Measurements from ENCODE around the gene EFNA2. TPM values are rescaled to one million over a fixed set of nuclear protein-coding genes. Genes with fewer than 3 reads are reported as not detected.

The EFNA2 gene
- polyA plus RNA-seq, 2 of the 4 experiments (the other 2 are of a cell fraction): 0.16 to 1.3 TPM

DNA sequence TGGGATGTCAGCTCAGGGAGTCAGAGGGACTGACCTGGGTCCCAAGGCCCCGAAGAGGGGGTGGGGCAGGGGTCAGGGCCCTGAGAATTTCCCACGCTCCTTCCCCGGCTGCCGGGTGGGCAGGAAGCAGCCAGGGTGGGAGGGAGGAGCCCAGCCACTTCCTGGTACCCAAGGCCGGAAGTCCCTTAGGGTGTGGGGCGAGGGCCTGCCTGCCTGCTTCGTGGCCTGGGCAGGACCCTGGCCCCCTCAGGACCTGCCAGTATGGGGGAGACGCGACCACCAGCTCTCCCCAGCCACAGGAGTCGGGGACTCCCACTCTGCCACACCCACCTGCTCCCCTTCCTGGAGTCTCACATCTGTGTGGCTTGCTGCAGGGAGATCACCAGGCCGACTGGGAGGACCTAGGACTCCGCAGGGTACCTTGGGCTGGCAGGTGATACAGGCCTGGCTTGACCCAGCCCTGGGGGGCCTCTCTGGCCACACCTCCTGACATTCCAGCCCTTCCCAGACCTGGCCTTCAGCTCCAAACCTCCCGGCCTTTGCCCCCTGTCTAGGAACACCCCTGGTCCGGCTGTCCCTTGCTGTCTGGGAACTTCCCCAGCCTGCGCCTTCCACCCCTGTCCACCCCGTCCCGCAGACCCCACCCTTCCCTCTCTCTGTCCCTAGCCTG, 26.3 kb upstream of the EFNA2 start (continued):
- TF ChIP-seq TFCP2L1 (CRISPR knock-in tag; IDR thresholded peaks at IDR 0.05) (peak; percentile 97), POLR2A (IDR thresholded peaks at IDR 0.05; ENCODE audit: low read length) (no peak), SREBF2 (IDR thresholded peaks at IDR 0.05) (no peak), TP53 (CRISPR knock-in tag; IDR thresholded peaks at IDR 0.05) (peak; percentile 96), ESRRA (IDR thresholded peaks at IDR 0.05; ENCODE audit: borderline replicate concordance, low read length) (no peak), EHF (CRISPR knock-in tag; IDR thresholded peaks at IDR 0.05) (peak; percentile 90), MAZ (IDR thresholded peaks at IDR 0.05; ENCODE audit: borderline replicate concordance, low read depth, low read length) (no peak), USF2 (IDR thresholded peaks at IDR 0.05) (no peak), FOSB (CRISPR knock-in tag; IDR thresholded peaks at IDR 0.05) (peak; percentile 98), HEYL (CRISPR knock-in tag; IDR thresholded peaks at IDR 0.05) (no peak), PHF8 (IDR thresholded peaks at IDR 0.05; ENCODE audit: borderline replicate concordance, low read depth) (no peak), ZFP36 (IDR thresholded peaks at IDR 0.05; ENCODE audit: borderline replicate concordance, partially characterized antibody) (no peak), BCL3 (IDR thresholded peaks at IDR 0.05) (no peak), RFX5 (IDR thresholded peaks at IDR 0.05) (no peak), GATA3 (IDR thresholded peaks at IDR 0.05; ENCODE audit: borderline replicate concordance) (peak; percentile 47; the same call in 1 of the 2 replicates), EHMT2 (IDR thresholded peaks at IDR 0.05; ENCODE audit: low read depth) (no peak), CHD4 (IDR thresholded peaks at IDR 0.05; ENCODE audit: borderline replicate concordance) (no peak), HOXB5 (CRISPR knock-in tag; IDR thresholded peaks at IDR 0.05) (peak; percentile 68), RNF2 (IDR thresholded peaks at IDR 0.05; ENCODE audit: borderline replicate concordance, low read depth) (no peak), SMC3 (IDR thresholded peaks at IDR 0.05) (no peak), FOSL2 (IDR thresholded peaks at IDR 0.05) (no peak), FOSL2 (CRISPR knock-in tag; IDR thresholded peaks at IDR 0.05) (0 out of 2 replicates have a peak, but pooled peaks have one; percentile 31), NR3C1 (IDR thresholded peaks at IDR 0.05) (no peak), EP300 (IDR thresholded peaks at IDR 0.05) (0 out of 5 replicates have a peak, but pooled peaks of 1 of the 2 experiments have one; percentile 31), RAD21 (conservative IDR thresholded peaks at IDR 0.05 in 1 of 2, IDR thresholded peaks at IDR 0.05 in 1 of 2) (no peak)

DNA sequence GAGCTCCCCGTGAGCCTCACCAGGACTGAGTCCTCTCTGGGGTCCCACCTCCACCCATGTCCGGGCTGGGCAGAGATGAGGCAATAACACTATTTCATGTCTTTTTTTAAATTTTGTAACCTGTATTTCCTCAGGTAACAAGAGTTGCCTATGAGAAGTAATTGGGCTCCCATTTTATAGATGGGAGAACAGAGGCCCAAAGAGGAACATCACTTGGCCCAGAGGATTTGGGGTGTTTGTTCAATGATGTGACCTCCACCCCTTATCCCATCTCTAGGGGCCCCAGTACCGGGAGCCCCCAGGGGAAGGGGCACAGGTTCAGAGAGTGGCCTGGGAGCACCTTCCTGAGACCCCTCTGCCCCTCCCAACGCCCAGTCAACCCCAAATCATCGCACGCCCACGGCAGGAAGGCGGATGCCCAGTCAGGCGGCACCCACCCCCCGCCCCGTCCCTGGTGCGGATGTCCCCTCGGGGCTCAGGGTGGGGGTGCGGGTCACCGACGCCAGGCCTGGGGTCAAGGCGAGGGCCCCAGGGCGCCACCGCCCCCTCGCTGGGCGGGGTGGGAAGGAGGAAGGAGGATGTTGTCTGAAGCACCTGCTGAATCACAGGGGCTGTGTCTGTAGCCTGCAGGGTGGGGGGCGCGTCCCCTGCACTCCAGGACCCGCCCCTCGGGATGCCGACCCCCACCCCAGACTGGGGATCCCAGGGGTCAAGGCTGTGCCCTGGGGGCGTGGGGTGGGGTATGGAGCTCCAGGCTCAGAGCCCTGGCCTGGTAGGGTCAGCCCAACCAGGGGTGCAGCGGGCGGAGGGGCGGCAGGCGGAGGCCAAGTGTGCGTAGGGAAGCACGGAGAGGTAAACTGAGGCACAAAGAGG, 25.6 kb upstream of the EFNA2 start:
- Histone ChIP-seq H3K4me1 (peaks cover 76% of the 10 kb centered on the region), H3K4me2 (peak overlapping the region; percentile 100), H3K9me3 (no peaks in the 10 kb centered on the region), H3K27ac (peak overlapping the region; percentile 98 to 99), H3K4me3 (peak overlapping the region; percentile 29)
- 0% methylated on average over 5 of the region's 33 CpGs for WGBS (ENCODE audit: missing lambda C conversion rate)
- ATAC-seq: peak; percentile 32 to 38
- CTCF ChIA-PET: interaction anchor here (18.7 kb wide), 1 partner anchor 16 kb away, joined by 500 read pairs; the partner anchor contains the start of gene ATP5F1D
- TF ChIP-seq KDM1A (IDR thresholded peaks at IDR 0.05; ENCODE audit: low read depth) (peak; percentile 86), EP300 (IDR thresholded peaks at IDR 0.05) (peak; percentile 28 to 38; a peak in 2 of 5 replicates), TFCP2L1 (CRISPR knock-in tag; IDR thresholded peaks at IDR 0.05) (peak; percentile 49; the same call in 1 of the 2 replicates), HEYL (CRISPR knock-in tag; IDR thresholded peaks at IDR 0.05) (no peak), CEBPB (IDR thresholded peaks at IDR 0.05) (0 out of 4 replicates have a peak, but pooled peaks of 1 of the 2 experiments have one; percentile 18), RARB (CRISPR knock-in tag; IDR thresholded peaks at IDR 0.05) (peak; percentile 78; the same call in 1 of the 2 replicates), CHD4 (IDR thresholded peaks at IDR 0.05; ENCODE audit: borderline replicate concordance) (peak; percentile 76; the same call in 1 of the 2 replicates), TP53 (CRISPR knock-in tag; IDR thresholded peaks at IDR 0.05) (no peak), CHD2 (IDR thresholded peaks at IDR 0.05; ENCODE audit: low read length, partially characterized antibody) (no peak), FOXS1 (CRISPR knock-in tag; IDR thresholded peaks at IDR 0.05) (peak; percentile 11; the same call in 1 of the 2 replicates)
- POLR2A ChIA-PET: interaction anchor here (0.8 to 2.0 kb wide), 4 partner anchors 7 to 16 kb away, joined by 3 to 25 read pairs (median 12); partner anchors contain the start of gene CIRBP
- FAIRE-seq: no peak
- peak in 1 of 2 experiments; percentile 77 for DNase-seq (ENCODE audit: low read depth in 1 of 2, low spot score in 1 of 2)

Measured in A549 (cell line).